ENCODE results near the gene POLN.

POLN gene

DNA sequence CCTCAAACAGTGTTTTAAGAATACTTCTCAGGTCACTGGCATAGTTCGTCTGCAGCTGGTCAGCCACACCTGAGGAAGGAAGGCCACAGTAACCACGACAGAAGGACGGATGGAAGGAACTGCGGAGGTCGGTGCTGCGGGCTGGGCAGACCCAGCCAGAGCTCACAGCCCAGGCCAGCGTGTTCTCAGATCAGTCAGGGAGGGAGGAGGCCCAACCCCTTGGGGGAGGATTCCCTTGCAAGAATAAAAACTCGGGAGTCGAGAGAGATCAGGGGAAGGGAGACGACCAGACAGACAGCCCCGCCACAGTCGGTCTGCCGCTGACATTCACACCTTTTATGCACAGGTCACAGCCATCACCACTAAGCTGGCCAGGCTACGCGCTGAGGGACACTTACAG lies 31.3 kb upstream of the POLN start:
- H3K27me3 ChIP-seq (ENCODE audit: insufficient read depth, low read depth, severe bottlenecking) = no peaks in the 10 kb centered on the region
- H3K9me3 ChIP-seq (ENCODE audit: severe bottlenecking) = no peaks in the 10 kb centered on the region
- H3K36me3 ChIP-seq = no peaks in the 10 kb centered on the region
- no peak for DNase-seq
- no peak overlapping the region for H3K27ac ChIP-seq
- no peak overlapping the region for H3K4me3 ChIP-seq (ENCODE audit: low read depth, low read length)
- TF ChIP-seq, protein P1, sequence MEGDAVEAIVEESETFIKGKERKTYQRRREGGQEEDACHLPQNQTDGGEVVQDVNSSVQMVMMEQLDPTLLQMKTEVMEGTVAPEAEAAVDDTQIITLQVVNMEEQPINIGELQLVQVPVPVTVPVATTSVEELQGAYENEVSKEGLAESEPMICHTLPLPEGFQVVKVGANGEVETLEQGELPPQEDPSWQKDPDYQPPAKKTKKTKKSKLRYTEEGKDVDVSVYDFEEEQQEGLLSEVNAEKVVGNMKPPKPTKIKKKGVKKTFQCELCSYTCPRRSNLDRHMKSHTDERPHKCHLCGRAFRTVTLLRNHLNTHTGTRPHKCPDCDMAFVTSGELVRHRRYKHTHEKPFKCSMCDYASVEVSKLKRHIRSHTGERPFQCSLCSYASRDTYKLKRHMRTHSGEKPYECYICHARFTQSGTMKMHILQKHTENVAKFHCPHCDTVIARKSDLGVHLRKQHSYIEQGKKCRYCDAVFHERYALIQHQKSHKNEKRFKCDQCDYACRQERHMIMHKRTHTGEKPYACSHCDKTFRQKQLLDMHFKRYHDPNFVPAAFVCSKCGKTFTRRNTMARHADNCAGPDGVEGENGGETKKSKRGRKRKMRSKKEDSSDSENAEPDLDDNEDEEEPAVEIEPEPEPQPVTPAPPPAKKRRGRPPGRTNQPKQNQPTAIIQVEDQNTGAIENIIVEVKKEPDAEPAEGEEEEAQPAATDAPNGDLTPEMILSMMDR (IDR thresholded peaks at IDR 0.05; ENCODE audit: low read depth, low read length) = no peak

DNA sequence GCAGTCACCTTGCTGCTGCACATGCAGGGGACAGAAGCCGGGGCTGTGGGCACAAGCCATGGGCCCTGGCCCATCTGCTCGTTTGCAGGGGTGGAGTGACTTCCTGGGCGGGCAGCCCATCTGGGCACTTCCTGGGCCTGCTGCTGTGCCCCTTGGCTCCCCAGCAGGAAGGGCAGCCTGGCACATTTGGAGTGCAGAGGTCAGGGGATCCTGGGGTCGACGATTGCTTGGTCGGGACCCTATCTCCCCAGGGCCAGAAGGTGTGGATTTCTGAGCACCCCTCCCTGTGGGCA lies 30.9 kb upstream of the POLN start:
- Histone ChIP-seq H3K4me3 (ENCODE audit: low read depth, low read length) (no peak overlapping the region), H3K9me3 (ENCODE audit: severe bottlenecking) (no peaks in the 10 kb centered on the region), H3K27ac (no peak overlapping the region), H3K27me3 (ENCODE audit: insufficient read depth, low read depth, severe bottlenecking) (no peaks in the 10 kb centered on the region), H3K36me3 (no peaks in the 10 kb centered on the region)
- TF ChIP-seq, protein P1 (IDR thresholded peaks at IDR 0.05; ENCODE audit: low read depth, low read length) = no peak
- DNase-seq = no peak

DNA sequence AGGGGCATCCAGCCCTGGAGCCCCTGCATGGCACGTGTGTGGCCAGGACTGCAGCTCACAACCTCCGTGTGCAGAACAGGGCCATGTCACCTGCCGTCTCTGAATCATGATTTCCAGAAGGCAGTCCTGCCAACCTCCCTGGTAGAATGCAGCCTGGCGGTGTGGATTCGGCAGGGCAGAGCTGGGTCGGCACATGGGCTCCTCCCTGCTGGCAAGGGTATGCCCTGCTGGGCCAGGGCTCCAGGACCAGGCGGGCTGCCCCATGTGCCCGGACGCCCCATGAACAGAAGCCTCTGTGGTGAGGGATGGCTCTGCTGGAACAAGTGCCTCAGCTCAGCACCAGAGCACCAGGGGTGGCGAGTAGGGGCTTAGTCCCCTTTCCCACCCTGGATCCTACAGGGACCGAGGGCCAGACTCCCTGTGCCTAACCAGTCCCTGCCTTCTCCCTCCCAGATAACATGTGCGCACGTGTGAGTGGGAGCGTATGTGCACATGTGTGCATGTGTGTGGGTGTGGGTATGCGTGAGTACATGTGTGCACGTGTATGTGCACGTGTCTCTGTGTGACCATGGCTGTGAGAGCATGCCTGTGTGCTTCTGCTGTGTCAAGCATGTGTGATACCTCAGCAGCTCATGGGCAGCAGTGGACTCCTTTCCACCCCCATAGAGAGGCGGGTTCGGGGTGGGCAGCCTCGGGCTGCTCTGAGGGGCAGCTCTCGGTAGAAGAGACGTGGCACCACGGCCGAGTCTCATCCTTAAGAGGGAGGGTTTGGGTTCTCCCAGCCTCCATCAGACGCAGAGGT lies 30.3 kb upstream of the POLN start:
- Histone ChIP-seq H3K36me3 (no peaks in the 10 kb centered on the region), H3K4me3 (ENCODE audit: low read depth, low read length) (no peak overlapping the region), H3K9me3 (ENCODE audit: severe bottlenecking) (no peaks in the 10 kb centered on the region), H3K27ac (no peak overlapping the region), H3K27me3 (ENCODE audit: insufficient read depth, low read depth, severe bottlenecking) (no peaks in the 10 kb centered on the region)
- TF ChIP-seq, protein P1 (IDR thresholded peaks at IDR 0.05; ENCODE audit: low read depth, low read length) = no peak
- DNase-seq = no peak

DNA sequence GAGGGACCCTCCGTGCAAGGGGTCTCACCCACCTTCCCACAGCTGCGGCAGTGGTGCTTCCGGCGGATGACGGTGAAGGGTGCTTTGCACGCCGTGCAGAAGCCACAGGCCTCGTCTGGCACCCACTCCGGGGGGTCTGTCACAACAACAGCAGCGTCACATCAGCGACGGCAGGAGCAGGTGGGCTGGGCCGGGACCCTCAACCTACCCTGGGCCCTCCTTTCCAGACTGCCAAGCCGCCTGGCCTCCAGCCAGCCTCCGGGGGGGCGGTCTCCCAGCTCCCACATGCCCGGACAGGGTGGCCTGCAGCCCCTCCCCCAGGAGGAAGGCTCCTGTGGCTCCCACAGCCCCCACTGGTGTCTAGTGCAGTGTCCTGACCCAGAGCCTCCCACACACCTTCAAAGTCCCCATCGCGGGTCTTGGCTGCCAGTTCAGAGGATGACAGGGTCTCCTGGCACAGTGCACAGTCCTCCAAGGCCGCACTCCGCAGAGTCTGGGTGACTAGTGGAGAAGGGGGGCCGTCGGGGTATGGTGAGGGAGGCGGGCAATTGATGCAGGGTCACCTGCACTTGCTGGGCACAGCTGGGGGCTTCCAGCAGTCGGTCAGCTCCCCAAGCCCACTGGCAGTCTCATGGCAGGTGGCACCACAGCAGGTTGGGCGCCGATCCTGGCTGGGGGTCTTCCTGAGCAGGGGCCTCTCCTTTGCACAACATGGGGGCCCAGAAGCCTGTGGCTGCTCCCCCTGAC lies 29.5 kb upstream of the POLN start:
- Histone ChIP-seq H3K4me3 (ENCODE audit: low read depth, low read length) (no peak overlapping the region), H3K9me3 (ENCODE audit: severe bottlenecking) (no peaks in the 10 kb centered on the region), H3K36me3 (no peaks in the 10 kb centered on the region), H3K27me3 (ENCODE audit: insufficient read depth, low read depth, severe bottlenecking) (no peaks in the 10 kb centered on the region), H3K27ac (no peak overlapping the region)
- no peak for DNase-seq
- TF ChIP-seq, protein P1 (IDR thresholded peaks at IDR 0.05; ENCODE audit: low read depth, low read length) = no peak

DNA sequence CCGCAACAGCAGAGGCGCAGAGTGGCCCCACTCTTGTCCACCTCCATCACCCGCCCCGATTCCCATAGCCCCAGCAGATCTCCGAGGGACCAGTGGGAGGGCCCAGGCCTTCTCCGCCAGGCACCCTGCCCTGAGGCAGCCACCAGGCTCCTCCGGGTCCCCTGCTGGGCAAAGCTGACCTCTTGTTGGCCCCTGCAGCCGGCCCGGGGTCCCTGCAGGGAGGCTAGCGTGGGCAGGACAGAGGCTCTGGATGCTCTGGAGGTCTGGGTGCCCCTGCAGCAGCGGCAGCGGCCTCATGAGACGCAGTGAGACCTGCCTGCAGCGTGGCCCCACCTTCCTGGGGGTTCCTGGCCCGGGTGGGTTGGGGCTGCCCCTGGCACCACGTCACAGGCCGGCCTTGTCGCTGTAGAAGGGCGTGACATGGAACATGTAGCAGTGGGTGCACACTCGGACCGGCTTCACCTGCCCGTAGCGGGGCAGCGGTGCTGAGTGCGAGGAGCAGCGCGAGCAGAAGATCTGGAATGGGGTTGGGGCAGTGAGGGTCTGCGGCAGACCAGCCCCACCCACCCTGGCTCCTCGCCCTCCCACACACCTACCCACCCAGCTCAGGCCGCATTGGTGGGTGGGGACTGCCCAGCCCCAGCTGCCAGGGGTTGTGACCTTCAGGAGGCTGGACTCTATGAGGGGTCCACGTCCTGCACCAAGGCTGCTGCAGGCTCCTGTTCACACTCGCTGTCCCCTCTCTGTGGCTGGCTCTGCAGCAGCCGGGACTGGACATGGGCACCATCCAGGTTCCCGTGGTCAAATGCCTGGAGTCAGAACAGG lies 28.6 kb upstream of the POLN start:
- no peaks in the 10 kb centered on the region for H3K9me3 ChIP-seq (ENCODE audit: severe bottlenecking)
- H3K27me3 ChIP-seq (ENCODE audit: insufficient read depth, low read depth, severe bottlenecking) = no peaks in the 10 kb centered on the region
- H3K27ac ChIP-seq = no peak overlapping the region
- no peaks in the 10 kb centered on the region for H3K36me3 ChIP-seq
- no peak overlapping the region for H3K4me3 ChIP-seq (ENCODE audit: low read depth, low read length)
- DNase-seq = no peak
- TF ChIP-seq, protein P1 (IDR thresholded peaks at IDR 0.05; ENCODE audit: low read depth, low read length) = no peak
